ENCODE measurements around the gene MRPS5. TPM values are rescaled to one million over a fixed set of nuclear protein-coding genes. Genes with fewer than 3 reads are reported as not detected.

MRPS5 gene
- total and polyA plus RNA-seq, 2 donors from 2014 or later = 53.1 to 118 TPM

- H3K27me3 ChIP-seq (ENCODE audit: control insufficient read depth, insufficient read depth, low read length) = no peaks in the 10 kb centered on the region
- H3K4me1 ChIP-seq (ENCODE audit: control insufficient read depth in 2 of 3, insufficient read depth in 2 of 3, low read depth in 1 of 3, low read length in 3 of 3) = peaks cover 0 to 42% (median 22%) of the 10 kb centered on the region in 3 donors
- intact Hi-C loops (cut with DNase I) = no loop called here
- no peak for FAIRE-seq
- peak overlapping the region in 1 of 2 donors; percentile 65 for H3K27ac ChIP-seq (ENCODE audit: low read depth in 2 of 2, low read length in 2 of 2)
- DNase-seq = peak in 1 of 5 donors; percentile 26
- TF ChIP-seq CTCF (IDR thresholded peaks at IDR 0.05; ENCODE audit: borderline replicate concordance, extremely low read depth, insufficient read depth) = no peak
- no peak overlapping the region for H3K4me3 ChIP-seq (ENCODE audit: low read length in 3 of 3)
- H3K36me3 ChIP-seq (ENCODE audit: control insufficient read depth in 2 of 3, insufficient read depth in 3 of 3, low read length in 3 of 3) = no peaks in the 10 kb centered on the region
- no peak overlapping the region for H3K9ac ChIP-seq (ENCODE audit: low read length in 3 of 3)
- H3K9me3 ChIP-seq (ENCODE audit: control insufficient read depth in 2 of 3, insufficient read depth in 1 of 3, low read length in 3 of 3) = no peaks in the 10 kb centered on the region
These were observed 59.1 kb downstream of the MRPS5 start for GRCh38 chr2:95062242-95063085.

- intact Hi-C loops (cut with DNase I) = no loop called here
- H3K9ac ChIP-seq (ENCODE audit: low read length in 3 of 3) = no peak overlapping the region
- H3K27me3 ChIP-seq (ENCODE audit: control insufficient read depth, insufficient read depth, low read length) = no peaks in the 10 kb centered on the region
- no peaks in the 10 kb centered on the region for H3K36me3 ChIP-seq (ENCODE audit: control insufficient read depth in 2 of 3, insufficient read depth in 3 of 3, low read length in 3 of 3)
- peaks cover 0 to 48% (median 22%) of the 10 kb centered on the region in 3 donors for H3K4me1 ChIP-seq (ENCODE audit: control insufficient read depth in 2 of 3, insufficient read depth in 2 of 3, low read depth in 1 of 3, low read length in 3 of 3)
- H3K27ac ChIP-seq (ENCODE audit: low read depth in 2 of 2, low read length in 2 of 2) = no peak overlapping the region
- DNase-seq (peak in 1 of 5 donors; percentile 36), FAIRE-seq (no peak)
- H3K9me3 ChIP-seq (ENCODE audit: control insufficient read depth in 2 of 3, insufficient read depth in 1 of 3, low read length in 3 of 3) = no peaks in the 10 kb centered on the region
- no peak for TF ChIP-seq CTCF (IDR thresholded peaks at IDR 0.05; ENCODE audit: borderline replicate concordance, extremely low read depth, insufficient read depth)
- H3K4me3 ChIP-seq (ENCODE audit: low read length in 3 of 3) = no peak overlapping the region
These were observed 59.9 kb downstream of the MRPS5 start for GRCh38 chr2:95061601-95062183.

- TF ChIP-seq CTCF (IDR thresholded peaks at IDR 0.05; ENCODE audit: borderline replicate concordance, extremely low read depth, insufficient read depth) = no peak
- Histone ChIP-seq H3K4me3 (ENCODE audit: low read length in 3 of 3) (no peak overlapping the region), H3K9me3 (ENCODE audit: control insufficient read depth in 2 of 3, insufficient read depth in 1 of 3, low read length in 3 of 3) (no peaks in the 10 kb centered on the region), H3K27me3 (ENCODE audit: control insufficient read depth, insufficient read depth, low read length) (no peaks in the 10 kb centered on the region), H3K9ac (ENCODE audit: low read length in 3 of 3) (no peak overlapping the region), H3K36me3 (ENCODE audit: control insufficient read depth in 2 of 3, insufficient read depth in 3 of 3, low read length in 3 of 3) (no peaks in the 10 kb centered on the region), H3K27ac (ENCODE audit: low read depth in 2 of 2, low read length in 2 of 2) (peak overlapping the region in 1 of 2 donors; percentile 89), H3K4me1 (ENCODE audit: control insufficient read depth in 2 of 3, insufficient read depth in 2 of 3, low read depth in 1 of 3, low read length in 3 of 3) (peaks cover 0 to 51% (median 24%) of the 10 kb centered on the region in 3 donors)
- intact Hi-C loops (cut with DNase I) = no loop called here
- no peak for FAIRE-seq
- DNase-seq = no peak
These were observed 60.5 kb downstream of the MRPS5 start for GRCh38 chr2:95061119-95061512.

Measured in kidney (tissue), 14 donors.